GM12873 (cell line): ENCODE measurements around the gene VAV2.

Experiments used
- CTCF ChIP-seq: IDR thresholded peaks from 2 replicates; pipeline ENCODE4 v1.5.1; 2012; ENCODE audit warnings: low read depth, mild to moderate bottlenecking, moderate library complexity, low read length, control low read depth; ENCODE audit not compliant: insufficient read depth; ENCODE audit errors: missing control alignments

VAV2 gene

GRCh38 chr9:133852431-133852830 is 139.7 kb downstream of the VAV2 start:
- TF ChIP-seq CTCF = no peak

- no peak for TF ChIP-seq CTCF
Observed at GRCh38 chr9:133851693-133852092, 140.4 kb downstream of the VAV2 start.

- TF ChIP-seq CTCF = no peak
Observed at GRCh38 chr9:133850937-133851336, 141.2 kb downstream of the VAV2 start.

- no peak for TF ChIP-seq CTCF
Observed at GRCh38 chr9:133850161-133850560, 142.0 kb downstream of the VAV2 start.

GRCh38 chr9:133849110-133849670 is 142.9 kb downstream of the VAV2 start:
- no peak for TF ChIP-seq CTCF

GRCh38 chr9:133848471-133849109 is 143.5 kb downstream of the VAV2 start:
- TF ChIP-seq CTCF = no peak

- TF ChIP-seq CTCF = no peak
Observed at GRCh38 chr9:133846483-133847090, 145.5 kb downstream of the VAV2 start.
